HCT116 (cell line): ENCODE data around the gene ENPP3. TPM values are rescaled to one million over a fixed set of nuclear protein-coding genes. Genes with fewer than 3 reads are reported as not detected.

Experiments used
- ATAC-seq: fragments of 200-7000 bp; cut with Tn5 transposase; 2 replicates; pipeline ENCODE4 v1.9.1; 2020; ENCODE audit warnings: mild to moderate bottlenecking, moderate library complexity
- BruUV-seq: library from RNA; stranded (reverse); fragments of 400-500 nt; replicated peaks from 2 replicates; lab custom pipeline; 2021; lab: Mats Ljungman, UMichigan
- CTCF ChIA-PET: fragments of 300-600 bp; sonication (Branson Sonifier 250); formaldehyde crosslinking; loops from one replicate; lab custom pipeline; 2021; ENCODE audit warnings: antibody characterized with exemption; lab: Charles Lee
- POLR2A ChIA-PET: fragments of 300-600, 350-600 bp; sonication (Branson Sonifier 250); formaldehyde crosslinking; loops from one replicate; lab custom pipeline; 2021; ENCODE audit warnings: antibody characterized with exemption; lab: Charles Lee
- RAD21 ChIA-PET, 2 experiments: fragments of 300-600 bp; sonication (Branson Sonifier 250); formaldehyde crosslinking; loops; one replicate each; lab custom pipeline; 2023; ENCODE audit warnings: low total read pairs in 2 of 2; ENCODE audit not compliant: uncharacterized antibody in 2 of 2, unreplicated experiment in 2 of 2, low non-redundant PET in 1 of 2; lab: Charles Lee
- DNase-seq: peaks from one replicate; pipeline ENCODE4 v3.0.0-alpha.2; 2010; ENCODE audit warnings: low read depth, low spot score
- H2AFZ ChIP-seq: fragments of 200-600 bp; shearing (Covaris generic), sonication (generic); 2 replicates; pipeline ENCODE4 v1.6.1; 2017; ENCODE audit warnings: low read depth, mixed run types, mixed read lengths, antibody characterized with exemption, low read length; ENCODE audit not compliant: poor library complexity, severe bottlenecking
- H3K27ac ChIP-seq: 2 replicates; pipeline ENCODE4 v1.5.1; 2012; ENCODE audit warnings: low read depth, low read length
- H3K27me3 ChIP-seq: fragments of 200-600 bp; sonication (generic); 2 replicates; pipeline ENCODE4 v1.6.1; 2016; ENCODE audit warnings: mixed run types, low read length, mixed read lengths; ENCODE audit not compliant: insufficient read depth
- H3K36me3 ChIP-seq, 2 experiments: fragments of 200-500 bp in 1 of 2; fragments of 200-600 bp in 1 of 2; sonication (Bioruptor generic) in 1 of 2; sonication (generic) in 1 of 2; 2 replicates each; pipeline versions ENCODE4 v1.5.1 to v1.6.1; 2014 to 2016; ENCODE audit warnings: low read length in 2 of 2, inconsistent platforms in 1 of 2, mixed read lengths in 1 of 2, mixed run types in 1 of 2; ENCODE audit not compliant: insufficient read depth in 2 of 2, control insufficient read depth in 1 of 2
- H3K4me1 ChIP-seq, 2 experiments: fragments of 200-600 bp in 1 of 2; sonication (generic) in 1 of 2; 2 replicates each; pipeline versions ENCODE4 v1.5.1 to v1.6.1; 2012 to 2017; ENCODE audit warnings: low read length in 2 of 2, inconsistent platforms in 1 of 2, mild to moderate bottlenecking in 1 of 2, mixed read lengths in 1 of 2, mixed run types in 1 of 2, moderate library complexity in 1 of 2; ENCODE audit not compliant: insufficient read depth in 2 of 2, control insufficient read depth in 1 of 2
- H3K4me2 ChIP-seq: fragments of 200-600 bp; sonication (generic); 2 replicates; pipeline ENCODE4 v1.6.1; 2017; ENCODE audit warnings: mixed run types, low read length, mixed read lengths
- H3K4me3 ChIP-seq, 2 experiments: fragments of 200-600 bp in 1 of 2; sonication (generic) in 1 of 2; replicated peaks in 1 of 2; 2 replicates each; pipeline ENCODE4 v1.5.1; 2011 to 2016; ENCODE audit warnings: low read length in 2 of 2, control low read depth in 1 of 2, low read depth in 1 of 2, mild to moderate bottlenecking in 1 of 2, mixed read lengths in 1 of 2, mixed run types in 1 of 2
- H3K79me2 ChIP-seq: fragments of 200-600 bp; sonication (generic); 2 replicates; pipeline ENCODE4 v1.6.1; 2017; ENCODE audit warnings: mild to moderate bottlenecking, mixed run types, low read length, moderate library complexity, mixed read lengths; ENCODE audit not compliant: insufficient read depth
- H3K9ac ChIP-seq: fragments of 200-600 bp; sonication (generic); 2 replicates; pipeline ENCODE4 v1.6.1; 2016; ENCODE audit warnings: low read length, mixed read lengths
- H3K9me2 ChIP-seq: fragments of 200-600 bp; sonication (generic), shearing (Covaris generic); 2 replicates; pipeline ENCODE4 v1.6.1; 2017; ENCODE audit warnings: mixed run types, mild to moderate bottlenecking, moderate library complexity; ENCODE audit not compliant: insufficient read depth
- H3K9me3 ChIP-seq, 2 experiments: fragments of 200-500 bp in 1 of 2; fragments of 200-600 bp in 1 of 2; sonication (Bioruptor generic) in 1 of 2; sonication (generic) in 1 of 2; 2 replicates each; pipeline ENCODE4 v1.6.1; 2014 to 2017; ENCODE audit warnings: low read length in 2 of 2, mixed read lengths in 2 of 2, inconsistent platforms in 1 of 2, low read depth in 1 of 2, mild to moderate bottlenecking in 1 of 2, mixed run types in 1 of 2, moderate library complexity in 1 of 2; ENCODE audit not compliant: control insufficient read depth in 1 of 2, insufficient read depth in 1 of 2
- H4K20me1 ChIP-seq: fragments of 200-600 bp; sonication (generic), shearing (Covaris generic); 2 replicates; pipeline ENCODE4 v1.6.1; 2017; ENCODE audit warnings: mixed run types, mild to moderate bottlenecking, moderate library complexity; ENCODE audit not compliant: insufficient read depth
- ATF3 ChIP-seq: IDR thresholded peaks from 2 replicates; pipeline ENCODE4 v1.6.1; 2012
- CBX3 ChIP-seq: IDR thresholded peaks from 2 replicates; pipeline ENCODE4 v1.6.1; 2012; ENCODE audit warnings: low read depth
- CEBPB ChIP-seq: IDR thresholded peaks from 2 replicates; pipeline ENCODE4 v1.6.1; 2012; ENCODE audit warnings: low read depth
- CTCF ChIP-seq, 3 experiments: fragments of 200-600 bp in 1 of 3; sonication (generic) in 1 of 3; IDR thresholded peaks in 2 of 3; conservative IDR thresholded peaks in 1 of 3; 2 replicates each; pipeline ENCODE4 v1.5.1; 2012 to 2017; ENCODE audit warnings: low read depth in 2 of 3, low read length in 2 of 3, antibody characterized with exemption in 1 of 3, borderline replicate concordance in 1 of 3, control low read depth in 1 of 3, mild to moderate bottlenecking in 1 of 3, mixed read lengths in 1 of 3, mixed run types in 1 of 3, moderate library complexity in 1 of 3; ENCODE audit not compliant: insufficient read depth in 1 of 3
- EGR1 ChIP-seq: IDR thresholded peaks from 2 replicates; pipeline ENCODE4 v1.6.1; 2012; ENCODE audit warnings: low read depth
- ELF1 ChIP-seq: IDR thresholded peaks from 2 replicates; pipeline ENCODE4 v1.6.1; 2012; ENCODE audit warnings: low read depth, borderline replicate concordance
- FOSL1 ChIP-seq: IDR thresholded peaks from 2 replicates; pipeline ENCODE4 v1.6.1; 2012; ENCODE audit warnings: low read depth
- JUND ChIP-seq: IDR thresholded peaks from 2 replicates; pipeline ENCODE4 v1.6.1; 2012
- MAX ChIP-seq: IDR thresholded peaks from 2 replicates; pipeline ENCODE4 v1.6.1; 2012
- POLR2A ChIP-seq: IDR thresholded peaks from 2 replicates; pipeline ENCODE4 v1.7.0; 2011; ENCODE audit warnings: borderline replicate concordance; ENCODE audit not compliant: insufficient read depth, insufficient read length; ENCODE audit errors: extremely low read depth
- POLR2AphosphoS5 ChIP-seq: IDR thresholded peaks from 2 replicates; pipeline ENCODE4 v1.6.1; 2011; ENCODE audit warnings: mild to moderate bottlenecking, low read depth, low read length, moderate library complexity
- RAD21 ChIP-seq: IDR thresholded peaks from 2 replicates; pipeline ENCODE4 v1.6.1; 2012; ENCODE audit warnings: low read depth, mild to moderate bottlenecking
- REST ChIP-seq: IDR thresholded peaks from 2 replicates; pipeline ENCODE4 v1.6.1; 2012; ENCODE audit warnings: low read depth
- SIN3A ChIP-seq: IDR thresholded peaks from 2 replicates; pipeline ENCODE4 v1.6.1; 2012; ENCODE audit warnings: low read depth
- SRF ChIP-seq: IDR thresholded peaks from 2 replicates; pipeline ENCODE4 v1.6.1; 2012; ENCODE audit warnings: low read depth
- TCF7L2 ChIP-seq: IDR thresholded peaks from 2 replicates; pipeline ENCODE4 v1.7.0; 2011; ENCODE audit warnings: borderline replicate concordance, inconsistent platforms; ENCODE audit not compliant: insufficient read depth, insufficient read length; ENCODE audit errors: extremely low read depth
- YY1 ChIP-seq: IDR thresholded peaks from 2 replicates; pipeline ENCODE4 v1.6.1; 2011; ENCODE audit warnings: low read length, low read depth, moderate library complexity, mild to moderate bottlenecking; ENCODE audit not compliant: insufficient replicate concordance; ENCODE audit errors: extremely low read depth
- ZBTB33 ChIP-seq: IDR thresholded peaks from 2 replicates; pipeline ENCODE4 v1.6.1; 2011; ENCODE audit warnings: mild to moderate bottlenecking, low read length, moderate library complexity; ENCODE audit not compliant: insufficient replicate concordance; ENCODE audit errors: extremely low read depth
- ZFX ChIP-seq: fragments of 450-650 bp; IDR thresholded peaks from 2 replicates; pipeline ENCODE4 v1.6.1; 2017
- ZNF274 ChIP-seq: fragments of 200-500 bp; sonication (Bioruptor generic); IDR thresholded peaks from 2 replicates; pipeline ENCODE4 v1.6.1; 2014; ENCODE audit warnings: mild to moderate bottlenecking, low read depth, low read length, inconsistent platforms
- intact Hi-C: fragments of 100-400 bp; cut with micrococcal nuclease; formaldehyde crosslinking; loops from 2 replicates; pipeline ENCODE4 v1.10.0; 2022
- total RNA-seq: library from RNA; stranded (reverse); gene quantifications from one replicate; pipeline ENCODE4 v1.2.1, GENCODE V29; 2021; ENCODE audit not compliant: unreplicated experiment

Gene ENPP3
- total RNA-seq, 1 experiment from 2014 or later: 0.15 TPM

- H2AFZ ChIP-seq: peak overlapping the region; percentile 22
- no peaks in the 10 kb centered on the region for H4K20me1 ChIP-seq
- no peak overlapping the region for H3K4me2 ChIP-seq
- POLR2A ChIA-PET: no interaction called here
- no peaks in the 10 kb centered on the region for H3K36me3 ChIP-seq
- TF ChIP-seq FOSL1 (no peak), ZFX (no peak), SRF (no peak), ZBTB33 (no peak), CTCF (IDR thresholded peaks at IDR 0.05 in 2 of 3, conservative IDR thresholded peaks at IDR 0.05 in 1 of 3; ENCODE audit: borderline replicate concordance in 1 of 3, insufficient read depth in 1 of 3, low read depth in 2 of 3, low read length in 2 of 3) (no peak), MAX (no peak), ATF3 (no peak), RAD21 (no peak), ZNF274 (no peak), SIN3A (no peak), POLR2A (no peak), POLR2AphosphoS5 (no peak), CEBPB (no peak), ELF1 (no peak), TCF7L2 (no peak), CBX3 (no peak), EGR1 (no peak), REST (no peak), JUND (no peak), YY1 (no peak)
- TF ChIP-seq, all 23 proteins: peak for 0
- ChIA-PET CTCF (no interaction called here), RAD21 (no interaction called here)
- intact Hi-C loops: no loop called here
- no peak for ATAC-seq
- no peaks in the 10 kb centered on the region for H3K9me3 ChIP-seq
- no peak overlapping the region for H3K4me3 ChIP-seq
- H3K27ac ChIP-seq: no peak overlapping the region
- no peaks in the 10 kb centered on the region for H3K4me1 ChIP-seq
- no peaks in the 10 kb centered on the region for H3K79me2 ChIP-seq
- no peak overlapping the region for H3K9ac ChIP-seq
- H3K9me2 ChIP-seq: no peaks in the 10 kb centered on the region
- BruUV-seq: no TSS peak
- no peaks in the 10 kb centered on the region for H3K27me3 ChIP-seq
- DNase-seq: no peak
These were observed 152.1 kb downstream of the ENPP3 start for GRCh38 chr6:131789219-131789618.
